GM19324 (cell line): ENCODE data around the gene FOXN1.

Experiments used
- ATAC-seq: cut with Tn5 transposase; IDR thresholded peaks from one replicate; pipeline ENCODE4 v1.9.1; 2021; ENCODE audit warnings: mild to moderate bottlenecking, moderate library complexity; ENCODE audit not compliant: unreplicated experiment, low FRiP score

The FOXN1 gene

DNA sequence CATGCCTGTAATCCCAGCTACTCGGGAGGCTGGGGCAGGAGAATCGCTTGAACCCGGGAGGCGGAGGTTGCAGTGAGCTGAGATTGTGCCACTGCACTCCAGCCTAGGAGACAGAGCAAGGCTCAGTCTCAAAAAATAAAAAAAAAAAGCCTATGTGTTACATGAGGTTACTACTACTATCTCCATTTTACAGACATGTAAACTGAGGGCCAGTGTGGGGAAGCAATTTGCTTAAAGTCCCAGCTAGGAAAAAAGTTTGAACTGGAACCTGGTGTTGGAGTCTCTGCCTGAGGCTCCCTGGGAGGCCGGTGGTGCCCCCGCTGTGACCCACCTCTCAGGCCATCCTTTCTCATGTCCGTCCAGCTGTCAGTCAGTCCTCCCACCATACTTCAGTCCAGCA lies 28.2 kb upstream of the FOXN1 start:
- ATAC-seq = no peak

GRCh38 chr17:28478712-28479615 lies 27.2 kb upstream of the FOXN1 start:
- ATAC-seq = no peak

GRCh38 chr17:28480278-28480677 lies 25.9 kb upstream of the FOXN1 start:
- ATAC-seq = no peak

GRCh38 chr17:28480799-28481571 lies 25.2 kb upstream of the FOXN1 start:
- no peak for ATAC-seq

- no peak for ATAC-seq
These were observed 23.5 kb upstream of the FOXN1 start for GRCh38 chr17:28482551-28483199.

- ATAC-seq = no peak
These were observed 21.9 kb upstream of the FOXN1 start for GRCh38 chr17:28484296-28484695.

DNA sequence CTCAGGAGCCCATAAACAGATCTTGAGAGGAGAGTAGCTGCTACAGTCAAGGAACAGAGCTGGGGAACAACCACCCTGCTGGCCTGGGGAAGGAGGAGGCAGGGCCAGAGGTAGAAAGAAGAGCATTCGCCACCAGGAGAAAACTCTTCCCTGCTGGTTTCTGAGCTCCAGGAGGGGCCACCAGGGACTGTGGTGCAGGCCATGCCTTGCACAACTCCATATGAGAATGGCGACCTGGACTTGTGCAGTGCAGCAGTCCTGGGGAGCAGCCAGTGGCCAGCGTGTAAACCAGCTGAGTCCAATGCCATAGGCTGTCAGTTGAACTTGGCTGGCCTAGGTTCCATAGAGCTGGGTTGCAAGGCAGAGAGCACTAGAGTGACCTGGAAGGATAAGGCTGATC lies 21.1 kb upstream of the FOXN1 start:
- ATAC-seq = no peak

- ATAC-seq = no peak
These were observed 18.1 kb upstream of the FOXN1 start for GRCh38 chr17:28487881-28488532.

GRCh38 chr17:28488533-28489276 lies 17.4 kb upstream of the FOXN1 start:
- ATAC-seq = no peak

GRCh38 chr17:28491286-28491685 lies 14.9 kb upstream of the FOXN1 start:
- ATAC-seq = no peak

DNA sequence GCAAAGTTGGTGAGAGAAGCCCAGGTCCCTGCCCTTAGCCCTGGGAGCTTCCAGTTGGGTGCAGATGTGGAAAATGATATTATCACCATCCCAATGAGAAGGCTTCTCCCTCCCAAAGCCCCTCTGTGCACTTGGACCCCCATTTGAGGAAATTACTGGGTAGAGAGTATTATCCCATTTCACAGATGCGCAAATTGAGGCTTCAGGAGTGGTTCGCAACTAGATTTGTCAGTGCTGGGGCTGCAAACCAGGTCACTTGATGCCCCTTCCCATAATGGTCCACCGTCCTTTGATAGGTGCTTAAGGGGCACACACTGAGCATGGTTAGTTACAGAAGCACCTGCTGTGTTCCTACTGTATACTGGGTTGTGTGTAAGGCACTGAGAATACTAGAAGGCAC lies 14.3 kb upstream of the FOXN1 start:
- ATAC-seq = no peak

DNA sequence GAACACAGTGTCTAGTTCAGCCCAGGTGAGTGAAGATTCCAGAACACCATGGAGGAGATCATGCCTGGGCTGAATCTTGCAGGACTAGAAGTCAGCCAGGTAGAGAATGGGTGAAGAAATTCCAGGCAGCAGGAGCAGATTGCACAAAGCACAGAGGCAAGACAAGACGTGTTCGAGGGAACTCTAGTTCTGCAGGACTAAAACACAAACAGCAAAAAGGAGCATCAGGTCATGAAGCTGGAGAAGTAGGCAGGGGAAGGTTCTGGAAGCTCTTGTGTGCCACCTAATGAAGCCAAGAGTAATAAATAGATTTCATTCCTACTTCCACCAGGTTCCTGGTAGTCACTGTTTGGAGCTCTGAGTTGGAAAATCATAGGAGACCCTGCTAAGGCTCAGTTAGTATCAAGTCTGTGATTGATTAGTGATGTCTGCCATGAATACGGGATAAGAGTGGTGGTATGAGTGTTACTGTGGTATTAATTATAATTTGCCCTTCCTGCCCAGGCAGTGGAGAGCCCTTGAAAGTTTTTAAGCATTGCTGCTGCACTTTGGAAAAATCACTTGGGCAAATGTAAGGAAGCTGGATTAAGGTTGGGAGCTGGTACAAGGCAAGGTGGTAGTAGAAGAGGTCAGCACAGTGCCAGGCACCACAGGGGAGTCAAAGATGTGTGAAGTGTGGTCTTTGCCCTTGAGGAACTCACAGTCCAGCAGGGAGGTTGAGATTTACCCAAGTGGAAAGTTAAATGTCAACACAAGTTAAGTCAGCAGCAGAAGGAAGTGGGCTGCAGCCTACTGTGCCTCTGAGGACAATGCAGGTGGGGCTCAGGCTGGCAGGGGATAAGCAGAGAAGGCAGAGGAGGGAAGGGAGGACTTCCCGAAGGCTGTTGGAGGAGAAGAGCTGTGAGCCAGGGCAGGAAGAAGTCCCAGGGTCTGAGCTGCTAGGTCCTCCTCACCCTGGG lies 13.5 kb upstream of the FOXN1 start:
- no peak for ATAC-seq

- no peak for ATAC-seq
These were observed 12.7 kb upstream of the FOXN1 start for GRCh38 chr17:28493460-28493859.

DNA sequence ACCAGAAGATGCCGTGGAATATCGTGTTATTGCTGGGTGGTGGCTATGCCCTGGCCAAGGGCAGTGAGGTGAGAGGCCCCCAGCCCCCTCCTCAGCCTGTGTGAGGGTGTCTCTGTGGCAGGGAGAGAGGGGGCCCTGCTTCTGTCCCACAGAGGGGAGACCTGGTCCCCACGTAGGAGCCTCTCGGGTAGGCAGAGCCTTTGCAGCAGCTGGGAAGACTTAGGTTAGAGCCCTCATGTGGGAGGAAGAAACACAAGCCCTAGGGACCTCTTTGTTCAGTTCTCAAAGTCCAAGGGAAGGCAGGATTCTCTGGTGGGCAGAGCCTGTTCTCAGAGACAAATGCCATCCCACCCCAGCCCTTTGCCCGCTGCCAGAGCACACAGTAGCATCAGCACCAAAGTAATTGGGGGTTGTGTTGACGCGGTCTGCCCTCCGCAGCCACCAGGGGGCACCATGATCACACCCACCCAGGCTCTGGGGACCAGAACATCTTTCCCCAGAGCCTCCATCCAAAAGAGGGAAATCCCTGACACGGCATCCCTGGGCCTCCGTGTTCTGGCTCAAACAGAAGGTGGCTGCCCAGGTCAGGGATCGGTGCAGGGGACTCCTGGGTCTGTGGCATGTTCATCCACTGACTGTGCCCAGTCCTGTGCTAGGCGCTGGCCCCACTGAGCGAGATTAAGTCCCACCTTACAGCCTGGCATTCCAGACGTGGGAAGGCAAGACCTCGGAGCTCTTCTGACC lies 11.5 kb upstream of the FOXN1 start:
- no peak for ATAC-seq

DNA sequence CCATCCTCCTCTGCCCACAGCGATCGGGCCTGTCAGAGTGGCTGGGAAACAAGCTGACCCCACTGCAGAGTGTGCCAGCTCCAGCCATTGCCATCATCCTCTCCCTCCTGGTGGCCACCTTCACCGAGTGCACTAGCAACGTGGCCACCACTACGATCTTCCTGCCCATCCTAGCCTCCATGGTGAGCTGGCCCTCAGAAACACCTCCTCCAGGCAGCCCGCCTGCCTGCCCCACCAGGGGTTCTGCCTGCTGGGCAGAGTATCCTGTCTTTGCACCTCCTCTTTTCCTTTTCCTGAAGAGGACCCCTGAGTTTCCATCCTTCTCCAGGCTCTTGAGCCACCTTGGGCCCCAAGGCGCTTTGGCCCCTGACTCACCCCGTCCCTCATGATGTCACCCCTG lies 10.5 kb upstream of the FOXN1 start:
- no peak for ATAC-seq

- no peak for ATAC-seq
These were observed 8.2 kb upstream of the FOXN1 start for GRCh38 chr17:28497931-28498330.

DNA sequence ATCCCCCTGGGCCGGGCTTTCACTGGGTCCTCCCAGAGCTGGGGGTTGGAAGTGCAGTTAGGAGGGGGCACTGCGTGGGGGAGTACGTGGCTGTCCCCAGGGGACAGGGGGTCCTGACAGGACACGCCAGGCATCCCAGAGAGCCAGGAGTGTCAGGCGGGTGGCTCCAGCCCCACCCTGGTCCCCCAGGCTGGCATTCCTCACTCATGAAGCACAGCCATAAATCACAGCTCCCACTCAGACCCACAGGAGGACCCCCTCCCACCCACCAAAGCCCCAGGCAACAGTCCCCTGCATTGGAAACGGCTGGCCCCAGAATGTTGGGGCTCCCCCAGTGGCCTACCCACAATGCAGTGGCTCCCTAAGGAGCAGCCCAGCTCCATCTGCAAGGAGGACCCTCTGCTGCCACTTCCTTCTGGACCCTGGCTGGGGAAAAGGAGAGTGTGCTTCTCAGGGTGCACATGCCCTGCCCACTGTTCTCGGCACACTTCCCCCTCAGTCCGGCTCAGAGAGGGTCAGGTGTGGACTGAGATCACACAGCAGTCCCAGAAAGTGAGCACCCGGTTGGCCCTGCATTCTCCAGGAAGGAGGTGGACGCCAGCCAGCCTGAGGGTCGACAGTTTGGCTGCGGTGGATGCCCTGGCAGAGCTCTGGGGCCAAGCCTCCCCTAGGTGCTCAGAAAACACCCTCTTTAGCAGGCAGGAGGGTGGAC lies 7.3 kb upstream of the FOXN1 start:
- no peak for ATAC-seq

GRCh38 chr17:28499364-28499664 lies 6.8 kb upstream of the FOXN1 start:
- ATAC-seq = no peak
